Omental fat pad (tissue), 4 donors: ENCODE data around the gene C6orf163. TPM values are rescaled to one million over a fixed set of nuclear protein-coding genes. Genes with fewer than 3 reads are reported as not detected.

Source experiments
- ATAC-seq: fragments of 150-250 bp; one replicate; pipeline ENCODE4 v1.9.1; 2016; ENCODE audit warnings: mild to moderate bottlenecking, moderate library complexity; ENCODE audit not compliant: low FRiP score
- DNase-seq: peaks from one replicate; pipeline ENCODE4 v3.0.0-alpha.2; 2019; ENCODE audit warnings: low spot score
- CTCF ChIP-seq, 3 donors: fragments of 450-650 bp; IDR thresholded peaks; one replicate each; pipeline ENCODE4 v1.5.1; 2016 to 2017; ENCODE audit warnings: antibody characterized with exemption in 3 of 3, mild to moderate bottlenecking in 3 of 3, moderate library complexity in 2 of 3
- total RNA-seq, 4 donors: library from RNA; depleted of rRNA; stranded (reverse); fragments of >200 nt; gene quantifications; one replicate each; pipeline ENCODE4 v1.1.0, GENCODE V29; 2016

The C6orf163 gene
- total RNA-seq, 4 donors from 2014 or later, result 1.7 to 7.4 (median 2.0) TPM

GRCh38 chr6:87407901-87408720, 63.5 kb downstream of the C6orf163 start, which contains the start of gene CFAP206:
CFAP206 (plus strand) TSS chr6:87407972; CDS start chr6:87409840, 1,868 bp downstream.
- TF ChIP-seq CTCF (IDR thresholded peaks at IDR 0.05), result no peak
- peak; percentile 95 for ATAC-seq
- DNase-seq, result peak; percentile 42

- ATAC-seq (no peak), DNase-seq (no peak)
- no peak for TF ChIP-seq CTCF (IDR thresholded peaks at IDR 0.05)
Measured at GRCh38 chr6:87408721-87409155, 64.1 kb downstream of the C6orf163 start.

Other genes starting within 250 kb of the C6orf163 start
- not detected for gene CGA, start 249.7 kb upstream of the C6orf163 start, total RNA-seq
- 10 to 100 TPM; 17.8 to 40.0 (median 21.3) TPM for gene ZNF292, start 189.2 kb upstream of the C6orf163 start, total RNA-seq
- gene SMIM8, start 22.2 kb upstream of the C6orf163 start, total RNA-seq, result 10 to 100 TPM in 1 of 4 donors, 1 to 10 TPM in 3; 4.4 to 13.6 (median 5.9) TPM
- not detected for gene GJB7, start 15.5 kb upstream of the C6orf163 start, total RNA-seq
- gene CFAP206, start 63.2 kb downstream of the C6orf163 start, total RNA-seq, result under 1 TPM in 1 of 4 donors, not detected in 3; 0.37 TPM
- gene SLC35A1, start 128.2 kb downstream of the C6orf163 start, total RNA-seq, result 10 to 100 TPM; 12.0 to 20.0 (median 15.1) TPM
- 10 to 100 TPM; 21.8 to 43.2 (median 22.9) TPM for gene RARS2, start 245.2 kb downstream of the C6orf163 start, total RNA-seq
- gene ORC3, start 245.3 kb downstream of the C6orf163 start, total RNA-seq, result 10 to 100 TPM; 11.4 to 21.6 (median 13.9) TPM